NCI-H82 treated with DMSO at 0.1 percent for 48 hours (cell line): Measurements from ENCODE around the gene RNF13.

ENCODE experiments used
- DNase-seq: peaks from one replicate; lab custom pipeline; 2025; ENCODE audit not compliant: unreplicated experiment; lab: John Stamatoyannopoulos, UW

Gene RNF13

DNA sequence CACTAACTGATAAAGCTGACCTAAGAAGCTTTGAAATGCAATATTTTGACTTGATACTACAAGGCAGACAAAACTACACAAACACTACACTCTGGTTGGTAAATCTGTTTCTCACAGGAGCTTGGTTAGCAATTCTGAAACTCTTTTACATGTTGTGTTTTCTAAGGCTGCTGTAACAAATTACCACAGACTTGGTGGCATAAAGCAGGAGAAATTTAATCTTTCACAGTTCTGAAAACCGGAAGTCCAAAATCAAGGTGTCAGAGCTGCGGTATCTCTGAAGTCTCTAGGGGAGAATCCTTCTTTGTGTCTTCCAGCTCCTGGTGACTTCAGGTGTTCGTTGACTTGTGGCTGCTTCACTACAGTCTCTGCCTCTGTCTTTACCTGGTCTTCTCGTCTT lies 170.6 kb downstream of the RNF13 start:
- DNase-seq = no peak

DNA sequence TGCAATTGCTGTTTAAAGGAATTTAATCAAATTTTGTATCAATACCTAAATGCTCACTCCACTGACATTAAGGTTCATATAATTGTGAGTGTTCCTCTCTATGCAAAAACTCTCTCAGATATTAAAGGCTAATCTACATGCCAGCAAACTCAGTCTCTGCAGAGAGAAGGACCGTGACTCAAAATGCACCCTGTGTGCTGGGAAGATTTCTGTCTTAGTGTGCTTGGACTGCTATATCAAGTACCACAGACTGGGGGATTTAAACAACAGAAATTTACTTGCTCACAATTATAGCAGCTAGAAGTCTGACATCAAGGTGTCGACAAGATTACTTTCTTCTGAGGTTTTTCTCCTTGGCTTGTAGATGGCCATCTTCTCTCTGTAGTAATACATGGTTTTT lies 176.3 kb downstream of the RNF13 start:
- DNase-seq = no peak

GRCh38 chr3:149990423-149990948 lies 177.5 kb downstream of the RNF13 start:
- DNase-seq = no peak

DNA sequence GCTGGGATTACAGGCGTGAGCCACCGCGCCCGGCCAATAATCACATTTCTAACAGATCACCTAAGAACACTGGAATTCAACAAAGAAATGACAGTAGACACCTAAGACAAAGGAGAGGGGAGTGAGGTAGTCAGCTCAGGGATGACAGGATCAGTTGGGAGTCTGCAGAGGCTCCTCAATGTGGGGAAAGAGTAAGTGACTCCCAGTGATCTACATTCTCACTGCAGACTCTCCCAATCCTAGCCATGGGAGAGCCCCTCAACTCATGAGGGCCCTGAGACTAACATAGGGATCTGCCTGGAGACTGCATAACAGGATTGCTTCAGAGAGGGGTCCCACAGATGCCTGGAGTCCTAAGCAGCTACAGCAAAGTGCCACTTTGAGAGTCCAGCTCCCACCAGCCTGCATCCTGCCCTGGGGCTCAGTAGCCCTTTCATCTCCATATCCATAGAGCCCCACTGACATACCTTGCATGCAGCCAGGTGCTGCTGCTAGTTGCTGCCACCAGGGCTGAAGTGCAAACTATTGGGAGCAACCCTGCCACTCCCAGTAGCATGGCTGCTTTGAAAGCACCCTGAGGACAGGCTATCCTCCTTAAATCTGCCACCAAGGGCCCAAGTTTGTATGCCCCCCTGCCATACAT lies 179.5 kb downstream of the RNF13 start:
- DNase-seq = no peak

- DNase-seq = no peak
Measured at GRCh38 chr3:149998946-149999345, 185.9 kb downstream of the RNF13 start.

- DNase-seq = no peak
Measured at GRCh38 chr3:149999421-149999820, 186.4 kb downstream of the RNF13 start.

GRCh38 chr3:150000641-150001040 lies 187.6 kb downstream of the RNF13 start:
- no peak for DNase-seq

DNA sequence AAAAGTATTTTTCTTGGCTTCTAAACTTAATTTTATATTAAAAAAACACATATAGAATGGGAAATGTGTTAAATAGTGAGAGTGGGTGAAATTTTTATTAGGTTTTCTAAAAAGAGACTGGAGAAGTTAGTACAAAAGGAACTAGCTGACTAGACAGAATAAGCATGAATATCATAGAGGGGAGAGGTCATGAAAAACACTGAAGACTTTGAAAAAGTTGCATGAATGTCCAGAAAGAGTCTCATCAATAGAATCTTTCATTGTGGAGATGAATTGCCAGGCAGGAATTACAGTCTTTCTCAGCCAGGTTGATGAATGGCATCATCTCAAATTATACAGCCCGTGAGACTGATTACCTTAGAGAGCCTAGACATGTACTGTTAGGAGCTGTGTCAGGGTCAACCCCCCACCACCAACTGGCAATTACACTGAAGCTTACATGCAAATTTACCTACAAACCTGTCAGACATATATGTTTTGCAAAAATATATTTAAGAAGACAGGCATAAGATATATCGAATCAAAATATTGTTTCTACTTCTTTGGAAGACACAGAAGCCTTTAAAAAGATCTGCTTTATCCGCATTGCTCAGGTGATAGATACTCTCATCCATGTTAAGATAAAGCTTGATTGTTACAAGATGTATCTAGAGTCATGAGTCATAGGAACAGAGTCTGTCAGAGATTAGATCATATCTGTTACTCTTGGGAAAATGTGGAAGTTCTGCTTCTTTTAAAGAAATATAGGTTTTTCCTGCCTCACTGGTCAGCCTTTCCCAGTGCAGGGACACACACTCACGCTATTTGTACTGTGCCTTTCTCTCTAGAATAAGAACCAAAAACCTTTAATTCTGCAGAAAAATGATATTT lies 192.5 kb downstream of the RNF13 start:
- no peak for DNase-seq

- DNase-seq = no peak
Measured at GRCh38 chr3:150006794-150007193, 193.8 kb downstream of the RNF13 start.
